ENCODE measurements around the gene PTPRN2. TPM values are rescaled to one million over a fixed set of nuclear protein-coding genes. Genes with fewer than 3 reads are reported as not detected.

Gene PTPRN2
- total and polyA plus RNA-seq, 2 of the 8 experiments (the other 6 are each of a cell fraction or from before 2014, with no cell fraction given) = 2.6 to 4.5 TPM

DNA sequence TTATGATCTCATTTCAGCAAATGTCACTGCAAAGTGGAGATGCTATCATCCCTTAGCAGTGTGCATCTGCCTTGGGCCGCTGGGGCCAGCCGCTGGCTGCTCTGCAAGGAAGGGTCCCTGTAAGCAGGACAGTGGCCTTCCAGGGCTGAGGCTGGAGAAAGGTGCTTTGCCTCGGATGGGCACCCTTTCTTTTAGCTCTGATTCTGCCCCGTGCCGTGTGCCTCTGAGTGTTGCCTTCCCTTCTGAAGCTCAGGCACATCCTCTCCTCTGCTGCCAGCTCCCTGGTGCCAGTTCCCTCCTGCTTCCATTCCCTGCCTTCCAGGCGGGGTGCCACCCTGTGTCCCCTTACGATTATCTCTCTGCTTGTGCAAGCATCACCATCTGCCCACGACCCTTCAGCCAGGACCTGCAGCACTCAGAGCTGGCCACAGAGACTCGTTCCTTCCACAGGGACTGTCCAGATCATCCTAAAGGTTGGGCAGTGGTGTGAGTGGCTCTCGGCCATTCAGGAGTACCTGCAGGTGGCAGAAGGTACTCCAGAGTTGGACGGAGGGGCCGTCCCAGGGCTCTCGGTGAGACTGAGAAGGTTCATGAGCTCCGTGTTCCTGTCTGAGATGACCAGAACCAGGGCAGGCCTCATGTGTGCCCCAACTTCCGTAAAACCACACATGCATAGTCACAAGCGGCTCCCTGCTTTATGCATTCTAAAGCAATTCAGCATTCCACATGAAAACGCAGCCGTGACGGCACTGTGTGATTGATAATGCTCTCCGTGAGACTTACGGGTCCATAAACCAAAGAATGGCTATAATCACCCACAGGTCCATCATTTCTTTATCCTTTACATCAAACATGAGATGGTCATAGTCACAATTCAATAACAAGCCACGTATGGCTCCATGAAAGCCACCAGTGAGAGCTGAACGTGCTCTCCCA lies 879.4 kb downstream of the PTPRN2 start (continued):
- TF ChIP-seq, protein P1, sequence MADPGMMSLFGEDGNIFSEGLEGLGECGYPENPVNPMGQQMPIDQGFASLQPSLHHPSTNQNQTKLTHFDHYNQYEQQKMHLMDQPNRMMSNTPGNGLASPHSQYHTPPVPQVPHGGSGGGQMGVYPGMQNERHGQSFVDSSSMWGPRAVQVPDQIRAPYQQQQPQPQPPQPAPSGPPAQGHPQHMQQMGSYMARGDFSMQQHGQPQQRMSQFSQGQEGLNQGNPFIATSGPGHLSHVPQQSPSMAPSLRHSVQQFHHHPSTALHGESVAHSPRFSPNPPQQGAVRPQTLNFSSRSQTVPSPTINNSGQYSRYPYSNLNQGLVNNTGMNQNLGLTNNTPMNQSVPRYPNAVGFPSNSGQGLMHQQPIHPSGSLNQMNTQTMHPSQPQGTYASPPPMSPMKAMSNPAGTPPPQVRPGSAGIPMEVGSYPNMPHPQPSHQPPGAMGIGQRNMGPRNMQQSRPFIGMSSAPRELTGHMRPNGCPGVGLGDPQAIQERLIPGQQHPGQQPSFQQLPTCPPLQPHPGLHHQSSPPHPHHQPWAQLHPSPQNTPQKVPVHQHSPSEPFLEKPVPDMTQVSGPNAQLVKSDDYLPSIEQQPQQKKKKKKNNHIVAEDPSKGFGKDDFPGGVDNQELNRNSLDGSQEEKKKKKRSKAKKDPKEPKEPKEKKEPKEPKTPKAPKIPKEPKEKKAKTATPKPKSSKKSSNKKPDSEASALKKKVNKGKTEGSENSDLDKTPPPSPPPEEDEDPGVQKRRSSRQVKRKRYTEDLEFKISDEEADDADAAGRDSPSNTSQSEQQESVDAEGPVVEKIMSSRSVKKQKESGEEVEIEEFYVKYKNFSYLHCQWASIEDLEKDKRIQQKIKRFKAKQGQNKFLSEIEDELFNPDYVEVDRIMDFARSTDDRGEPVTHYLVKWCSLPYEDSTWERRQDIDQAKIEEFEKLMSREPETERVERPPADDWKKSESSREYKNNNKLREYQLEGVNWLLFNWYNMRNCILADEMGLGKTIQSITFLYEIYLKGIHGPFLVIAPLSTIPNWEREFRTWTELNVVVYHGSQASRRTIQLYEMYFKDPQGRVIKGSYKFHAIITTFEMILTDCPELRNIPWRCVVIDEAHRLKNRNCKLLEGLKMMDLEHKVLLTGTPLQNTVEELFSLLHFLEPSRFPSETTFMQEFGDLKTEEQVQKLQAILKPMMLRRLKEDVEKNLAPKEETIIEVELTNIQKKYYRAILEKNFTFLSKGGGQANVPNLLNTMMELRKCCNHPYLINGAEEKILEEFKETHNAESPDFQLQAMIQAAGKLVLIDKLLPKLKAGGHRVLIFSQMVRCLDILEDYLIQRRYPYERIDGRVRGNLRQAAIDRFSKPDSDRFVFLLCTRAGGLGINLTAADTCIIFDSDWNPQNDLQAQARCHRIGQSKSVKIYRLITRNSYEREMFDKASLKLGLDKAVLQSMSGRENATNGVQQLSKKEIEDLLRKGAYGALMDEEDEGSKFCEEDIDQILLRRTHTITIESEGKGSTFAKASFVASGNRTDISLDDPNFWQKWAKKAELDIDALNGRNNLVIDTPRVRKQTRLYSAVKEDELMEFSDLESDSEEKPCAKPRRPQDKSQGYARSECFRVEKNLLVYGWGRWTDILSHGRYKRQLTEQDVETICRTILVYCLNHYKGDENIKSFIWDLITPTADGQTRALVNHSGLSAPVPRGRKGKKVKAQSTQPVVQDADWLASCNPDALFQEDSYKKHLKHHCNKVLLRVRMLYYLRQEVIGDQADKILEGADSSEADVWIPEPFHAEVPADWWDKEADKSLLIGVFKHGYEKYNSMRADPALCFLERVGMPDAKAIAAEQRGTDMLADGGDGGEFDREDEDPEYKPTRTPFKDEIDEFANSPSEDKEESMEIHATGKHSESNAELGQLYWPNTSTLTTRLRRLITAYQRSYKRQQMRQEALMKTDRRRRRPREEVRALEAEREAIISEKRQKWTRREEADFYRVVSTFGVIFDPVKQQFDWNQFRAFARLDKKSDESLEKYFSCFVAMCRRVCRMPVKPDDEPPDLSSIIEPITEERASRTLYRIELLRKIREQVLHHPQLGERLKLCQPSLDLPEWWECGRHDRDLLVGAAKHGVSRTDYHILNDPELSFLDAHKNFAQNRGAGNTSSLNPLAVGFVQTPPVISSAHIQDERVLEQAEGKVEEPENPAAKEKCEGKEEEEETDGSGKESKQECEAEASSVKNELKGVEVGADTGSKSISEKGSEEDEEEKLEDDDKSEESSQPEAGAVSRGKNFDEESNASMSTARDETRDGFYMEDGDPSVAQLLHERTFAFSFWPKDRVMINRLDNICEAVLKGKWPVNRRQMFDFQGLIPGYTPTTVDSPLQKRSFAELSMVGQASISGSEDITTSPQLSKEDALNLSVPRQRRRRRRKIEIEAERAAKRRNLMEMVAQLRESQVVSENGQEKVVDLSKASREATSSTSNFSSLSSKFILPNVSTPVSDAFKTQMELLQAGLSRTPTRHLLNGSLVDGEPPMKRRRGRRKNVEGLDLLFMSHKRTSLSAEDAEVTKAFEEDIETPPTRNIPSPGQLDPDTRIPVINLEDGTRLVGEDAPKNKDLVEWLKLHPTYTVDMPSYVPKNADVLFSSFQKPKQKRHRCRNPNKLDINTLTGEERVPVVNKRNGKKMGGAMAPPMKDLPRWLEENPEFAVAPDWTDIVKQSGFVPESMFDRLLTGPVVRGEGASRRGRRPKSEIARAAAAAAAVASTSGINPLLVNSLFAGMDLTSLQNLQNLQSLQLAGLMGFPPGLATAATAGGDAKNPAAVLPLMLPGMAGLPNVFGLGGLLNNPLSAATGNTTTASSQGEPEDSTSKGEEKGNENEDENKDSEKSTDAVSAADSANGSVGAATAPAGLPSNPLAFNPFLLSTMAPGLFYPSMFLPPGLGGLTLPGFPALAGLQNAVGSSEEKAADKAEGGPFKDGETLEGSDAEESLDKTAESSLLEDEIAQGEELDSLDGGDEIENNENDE (IDR thresholded peaks at IDR 0.05; ENCODE audit: insufficient replicate concordance, low read length) = no peak
- TF ChIP-seq SIN3A (conservative IDR thresholded peaks at IDR 0.05 in 1 of 2, IDR thresholded peaks at IDR 0.05 in 1 of 2; ENCODE audit: low read depth in 1 of 2, low read length in 2 of 2) = no peak
- TF ChIP-seq KDM1A (IDR thresholded peaks at IDR 0.05; ENCODE audit: borderline replicate concordance, low read length) = no peak
- no peak for TF ChIP-seq TEAD4 (IDR thresholded peaks at IDR 0.05; ENCODE audit: low read depth, low read length)
- TF ChIP-seq SIX5 (IDR thresholded peaks at IDR 0.05; ENCODE audit: low read depth, low read length) = no peak
- TF ChIP-seq, protein P2, sequence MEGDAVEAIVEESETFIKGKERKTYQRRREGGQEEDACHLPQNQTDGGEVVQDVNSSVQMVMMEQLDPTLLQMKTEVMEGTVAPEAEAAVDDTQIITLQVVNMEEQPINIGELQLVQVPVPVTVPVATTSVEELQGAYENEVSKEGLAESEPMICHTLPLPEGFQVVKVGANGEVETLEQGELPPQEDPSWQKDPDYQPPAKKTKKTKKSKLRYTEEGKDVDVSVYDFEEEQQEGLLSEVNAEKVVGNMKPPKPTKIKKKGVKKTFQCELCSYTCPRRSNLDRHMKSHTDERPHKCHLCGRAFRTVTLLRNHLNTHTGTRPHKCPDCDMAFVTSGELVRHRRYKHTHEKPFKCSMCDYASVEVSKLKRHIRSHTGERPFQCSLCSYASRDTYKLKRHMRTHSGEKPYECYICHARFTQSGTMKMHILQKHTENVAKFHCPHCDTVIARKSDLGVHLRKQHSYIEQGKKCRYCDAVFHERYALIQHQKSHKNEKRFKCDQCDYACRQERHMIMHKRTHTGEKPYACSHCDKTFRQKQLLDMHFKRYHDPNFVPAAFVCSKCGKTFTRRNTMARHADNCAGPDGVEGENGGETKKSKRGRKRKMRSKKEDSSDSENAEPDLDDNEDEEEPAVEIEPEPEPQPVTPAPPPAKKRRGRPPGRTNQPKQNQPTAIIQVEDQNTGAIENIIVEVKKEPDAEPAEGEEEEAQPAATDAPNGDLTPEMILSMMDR (IDR thresholded peaks at IDR 0.05; ENCODE audit: control extremely low read depth in 1 of 3, insufficient read depth in 1 of 3, low read depth in 1 of 3, low read length in 3 of 3) = no peak

All from H1 (cell line).